A549 (cell line): ENCODE data around the gene PRPSAP1. TPM values are rescaled to one million over a fixed set of nuclear protein-coding genes. Genes with fewer than 3 reads are reported as not detected.

Experiments used
- ATAC-seq, 2 experiments: fragments of 200-7000 bp in 1 of 2; fragments of >200 bp in 1 of 2; cut with Nextera tagmentation in 1 of 2; cut with Tn5 transposase in 1 of 2; 3 replicates each; pipeline versions ENCODE4 v1.8.0 to v1.9.1; 2018 to 2020; ENCODE audit warnings: mild to moderate bottlenecking in 1 of 2, moderate library complexity in 1 of 2
- CTCF ChIA-PET: fragments of 300-600 bp; sonication (Branson Sonifier 250); formaldehyde crosslinking; extraction: SDS; loops from one replicate; lab custom pipeline; 2021; ENCODE audit warnings: antibody characterized with exemption, inconsistent platforms; lab: Yijun Ruan, JAX
- POLR2A ChIA-PET: fragments of 350-600 bp; formaldehyde crosslinking; extraction: SDS; loops from one replicate; lab custom pipeline; 2021; ENCODE audit warnings: antibody characterized with exemption, inconsistent platforms; lab: Yijun Ruan, JAX
- DNase-seq, 2 experiments: peaks; one replicate each; pipeline versions ENCODE4 v3.0.0 to v3.0.0-alpha.2; 2011 to 2016; ENCODE audit warnings: low read depth in 1 of 2, low spot score in 1 of 2
- FAIRE-seq: peaks from 2 replicates; lab custom pipeline; 2011; peaks lifted over from hg19 to GRCh38; lab: Jason Lieb, UNC
- H3K27ac ChIP-seq, 2 experiments: fragments of >200 bp; sonication (Bioruptor Twin); formaldehyde crosslinking; 3 replicates each; pipeline ENCODE4 v1.5.1; 2016 to 2017
- H3K4me1 ChIP-seq: fragments of >200 bp; sonication (Bioruptor Twin); formaldehyde crosslinking; 3 replicates; pipeline ENCODE4 v1.6.1; 2016
- H3K4me2 ChIP-seq: fragments of >200 bp; sonication (Bioruptor Twin); formaldehyde crosslinking; 3 replicates; pipeline ENCODE4 v1.6.1; 2016
- H3K4me3 ChIP-seq: fragments of >200 bp; sonication (Bioruptor Twin); formaldehyde crosslinking; 3 replicates; pipeline ENCODE4 v1.5.1; 2016
- H3K9me3 ChIP-seq: fragments of >200 bp; sonication (Bioruptor Twin); formaldehyde crosslinking; 3 replicates; pipeline ENCODE4 v1.6.1; 2016
- BHLHE40 ChIP-seq: IDR thresholded peaks from 2 replicates; pipeline ENCODE4 v1.6.1; 2012; ENCODE audit warnings: low read depth, low read length, inconsistent platforms
- CBX2 ChIP-seq: fragments of 200-600 bp; sonication (generic); IDR thresholded peaks from 2 replicates; pipeline ENCODE4 v1.6.1; 2016; ENCODE audit warnings: low read depth, mild to moderate bottlenecking, borderline replicate concordance
- E2F6 ChIP-seq: IDR thresholded peaks from 2 replicates; pipeline ENCODE4 v1.6.1; 2012; ENCODE audit warnings: low read depth, borderline replicate concordance
- ELK1 ChIP-seq: fragments of 150-350 bp; IDR thresholded peaks from 2 replicates; pipeline ENCODE4 v1.6.1; 2014; ENCODE audit warnings: low read depth, mild to moderate bottlenecking, low read length
- FOXS1 ChIP-seq: fragments of 250-450 bp; sonication (Bioruptor Pico); IDR thresholded peaks from 2 replicates; pipeline ENCODE4 v1.5.0; 2020; ENCODE audit warnings: mild to moderate bottlenecking, moderate library complexity
- GATA3 ChIP-seq: IDR thresholded peaks from 2 replicates; pipeline ENCODE4 v1.6.1; 2012; ENCODE audit warnings: borderline replicate concordance
- HOXB13 ChIP-seq: fragments of 250-450 bp; sonication (Bioruptor Pico); IDR thresholded peaks from 2 replicates; pipeline ENCODE4 v1.5.0; 2020; ENCODE audit warnings: low read depth, mild to moderate bottlenecking, moderate library complexity
- JUN ChIP-seq, 2 experiments: fragments of >200 bp; sonication (Bioruptor Twin); formaldehyde crosslinking; IDR thresholded peaks; 2 replicates in 1 of 2; 3 replicates in 1 of 2; pipeline ENCODE4 v1.6.1; 2016 to 2017
- KDM5A ChIP-seq: fragments of 200-600 bp; sonication (generic); IDR thresholded peaks from 2 replicates; pipeline ENCODE4 v1.6.1; 2016; ENCODE audit warnings: antibody characterized with exemption, mild to moderate bottlenecking
- PHF8 ChIP-seq: fragments of 200-600 bp; sonication (generic); IDR thresholded peaks from 2 replicates; pipeline ENCODE4 v1.6.1; 2016; ENCODE audit warnings: low read depth, mild to moderate bottlenecking, antibody characterized with exemption, moderate library complexity, borderline replicate concordance
- RARB ChIP-seq: fragments of 250-450 bp; sonication (Bioruptor Pico); IDR thresholded peaks from 2 replicates; pipeline ENCODE4 v1.8.0; 2021; ENCODE audit warnings: mild to moderate bottlenecking, moderate library complexity
- REST ChIP-seq: fragments of 200-600 bp; sonication (generic); IDR thresholded peaks from 2 replicates; pipeline ENCODE4 v1.6.1; 2016; ENCODE audit warnings: antibody characterized with exemption, mild to moderate bottlenecking, moderate library complexity
- RFX5 ChIP-seq: fragments of 450-650 bp; IDR thresholded peaks from 2 replicates; pipeline ENCODE4 v1.7.1; 2014; ENCODE audit warnings: antibody characterized with exemption, mild to moderate bottlenecking, moderate library complexity
- ZFP36 ChIP-seq: fragments of 450-650 bp; IDR thresholded peaks from 2 replicates; pipeline ENCODE4 v1.6.1; 2014; ENCODE audit warnings: borderline replicate concordance; ENCODE audit not compliant: partially characterized antibody
- ZSCAN20 ChIP-seq: fragments of 250-450 bp; sonication (Bioruptor Pico); IDR thresholded peaks from 2 replicates; pipeline ENCODE4 v1.8.0; 2022; ENCODE audit warnings: mild to moderate bottlenecking, moderate library complexity
- WGBS: methylation state at CpG from one replicate; pipeline ENCODE4 v1.1.6; 2017; ENCODE audit errors: missing lambda C conversion rate; 5-methylcytosine and 5-hydroxymethylcytosine counted together
- polyA plus RNA-seq, 4 experiments: library from polyadenylated mRNA; depleted of rRNA in 3 of 4; stranded (reverse); fragments of >200 nt; fragmentation: RNase III in 1 of 4; extraction: RNeasy Plus Mini Kit Qiagen cat#74134 plus additional on column Dnase treatment in 1 of 4; gene quantifications; 2 replicates in 3 of 4; 3 replicates in 1 of 4; pipeline ENCODE4 v1.2.3, GENCODE V29; 2011 to 2017

Gene PRPSAP1
- polyA plus RNA-seq, 2 of the 4 experiments (the other 2 are of a cell fraction) = 63.3 to 80.9 TPM

- no peak for TF ChIP-seq GATA3
These were observed 36.2 kb downstream of the PRPSAP1 start (continued) for GRCh38 chr17:76317535-76317934.

GRCh38 chr17:76314392-76315227, 39.1 kb downstream of the PRPSAP1 start:
- Histone ChIP-seq H3K9me3 (no peaks in the 10 kb centered on the region), H3K4me3 (no peak overlapping the region), H3K4me1 (no peaks in the 10 kb centered on the region), H3K4me2 (no peak overlapping the region), H3K27ac (no peak overlapping the region)
- ChIA-PET POLR2A (no interaction called here), CTCF (interaction anchor here (1.0 to 8.3 kb wide), 3 partner anchors 10 to 83 kb away, joined by 3 to 59 read pairs (median 3); no protein-coding TSS in a partner anchor)
- FAIRE-seq = no peak
- no peak for DNase-seq
- WGBS = 93% methylated on average over 15 of the region's 15 CpGs
- no peak for TF ChIP-seq ZSCAN20
- no peak for TF ChIP-seq FOXS1 (CRISPR knock-in tag)
- no peak for TF ChIP-seq REST
- no peak for TF ChIP-seq CBX2
- TF ChIP-seq ELK1 = no peak
- ATAC-seq = no peak

- Histone ChIP-seq H3K4me3 (no peak overlapping the region), H3K4me1 (no peaks in the 10 kb centered on the region), H3K4me2 (no peak overlapping the region), H3K9me3 (no peaks in the 10 kb centered on the region), H3K27ac (no peak overlapping the region)
- ChIA-PET CTCF (interaction anchor here (0.7 to 8.3 kb wide), 9 partner anchors 9 to 1859 kb away, joined by 3 to 59 read pairs (median 4); no protein-coding TSS in a partner anchor), POLR2A (no interaction called here)
- TF ChIP-seq E2F6 = no peak
- TF ChIP-seq HOXB13 (CRISPR knock-in tag) = no peak
- TF ChIP-seq PHF8 = no peak
- TF ChIP-seq RARB (CRISPR knock-in tag) = no peak
- TF ChIP-seq ELK1 = no peak
- TF ChIP-seq BHLHE40 = no peak
- TF ChIP-seq RFX5 = no peak
- TF ChIP-seq ZFP36 = no peak
- no peak for TF ChIP-seq JUN (IDR thresholded peaks at IDR 0.05)
- no peak for TF ChIP-seq KDM5A
- no peak for ATAC-seq
- DNase-seq = no peak
- no peak for FAIRE-seq
- WGBS = 89% methylated on average over 9 of the region's 9 CpGs
These were observed 41.0 kb downstream of the PRPSAP1 start for GRCh38 chr17:76312735-76313134.
